ENCODE measurements around the gene UTP4.
A peak's percentile ranks its signal among the peaks of the same experiment; 100 is the strongest.

Gene UTP4

DNA sequence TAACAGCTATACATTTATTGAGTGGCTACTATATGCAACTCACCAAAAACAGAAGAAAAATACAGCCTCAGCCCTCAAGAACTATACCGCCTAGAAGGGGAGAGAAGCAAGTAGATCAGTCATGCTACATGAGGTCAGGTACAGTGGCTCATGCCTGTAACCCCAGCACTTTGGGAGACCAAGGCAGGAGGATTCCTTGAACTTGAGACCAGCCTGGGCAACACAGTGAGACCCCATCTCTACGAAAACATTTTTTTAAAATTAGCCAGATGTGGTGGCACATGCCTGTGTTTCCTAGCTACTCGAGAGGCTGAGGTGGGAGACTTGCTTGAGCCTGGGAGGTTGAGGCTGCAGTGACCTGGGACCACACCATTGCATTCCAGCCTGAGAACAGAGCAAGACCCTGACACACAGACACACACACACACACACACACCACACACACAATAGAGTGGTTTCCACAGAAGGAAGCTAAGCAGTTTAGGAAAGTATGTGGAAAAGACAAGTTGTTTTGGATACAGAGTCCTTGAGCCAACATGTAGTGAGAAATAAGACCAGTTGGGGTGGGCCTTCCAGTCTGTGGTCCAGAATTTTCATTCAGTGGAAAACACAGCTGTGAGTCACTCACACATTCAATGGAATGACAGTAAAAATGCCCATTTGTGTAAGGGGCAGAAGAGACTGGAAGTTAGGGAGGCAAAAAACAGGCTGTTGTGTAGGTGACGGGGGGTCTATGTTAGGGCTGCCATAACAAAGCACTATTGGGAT lies 43.8 kb downstream of the UTP4 start:
- DNase-seq (ENCODE audit: low read depth in 2 of 2): no peak

DNA sequence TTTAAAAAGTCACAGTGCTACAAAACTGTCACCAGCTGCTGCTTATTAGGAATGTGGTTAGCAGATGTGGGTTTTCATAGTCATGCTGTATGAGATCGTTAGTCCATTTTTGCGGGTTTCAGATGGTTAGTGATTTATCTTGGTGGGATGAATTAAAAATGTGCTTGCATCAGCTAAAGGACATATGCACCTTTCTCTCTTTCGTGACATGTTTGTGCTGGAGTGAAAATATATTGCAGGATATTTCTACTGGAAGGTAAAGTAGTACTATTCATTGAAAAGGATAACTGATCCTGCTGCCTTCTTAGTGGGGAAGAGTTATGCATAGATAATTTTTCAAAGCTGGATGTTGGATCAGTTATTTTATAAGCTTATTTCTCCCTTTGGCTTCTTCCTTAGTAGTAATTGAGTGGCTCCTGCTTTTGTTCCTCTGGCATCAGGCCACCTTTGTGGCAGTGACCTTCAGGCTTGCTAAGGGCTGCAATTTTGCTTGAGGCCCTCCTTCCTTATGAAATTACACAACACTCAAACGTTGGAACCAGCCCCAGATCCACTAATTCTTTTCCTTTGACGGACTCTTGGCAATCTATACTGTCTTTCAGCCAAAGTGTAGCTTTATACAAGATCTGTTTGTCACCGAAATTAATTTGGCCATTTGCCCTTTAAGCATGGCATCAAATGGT lies 47.0 kb downstream of the UTP4 start:
- DNase-seq (ENCODE audit: low read depth in 2 of 2): no peak

DNA sequence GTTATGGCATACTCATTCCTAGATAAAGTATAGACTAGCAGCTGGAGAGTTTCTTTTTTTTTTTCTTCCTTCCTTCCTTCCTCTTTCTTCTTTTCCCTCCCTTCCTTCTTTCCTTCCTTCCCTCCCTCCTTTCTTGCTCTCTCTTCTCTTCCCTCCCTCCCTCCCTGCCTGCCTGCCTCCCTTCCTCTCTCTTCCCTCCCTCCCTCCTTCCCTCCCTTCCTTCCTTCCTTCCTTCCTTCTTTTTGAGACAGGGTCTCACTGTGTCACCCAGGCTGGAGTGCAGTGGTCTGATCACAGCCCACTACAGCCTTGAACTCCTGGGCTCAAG lies 47.5 kb downstream of the UTP4 start:
- no peak for DNase-seq (ENCODE audit: low read depth in 2 of 2)

DNA sequence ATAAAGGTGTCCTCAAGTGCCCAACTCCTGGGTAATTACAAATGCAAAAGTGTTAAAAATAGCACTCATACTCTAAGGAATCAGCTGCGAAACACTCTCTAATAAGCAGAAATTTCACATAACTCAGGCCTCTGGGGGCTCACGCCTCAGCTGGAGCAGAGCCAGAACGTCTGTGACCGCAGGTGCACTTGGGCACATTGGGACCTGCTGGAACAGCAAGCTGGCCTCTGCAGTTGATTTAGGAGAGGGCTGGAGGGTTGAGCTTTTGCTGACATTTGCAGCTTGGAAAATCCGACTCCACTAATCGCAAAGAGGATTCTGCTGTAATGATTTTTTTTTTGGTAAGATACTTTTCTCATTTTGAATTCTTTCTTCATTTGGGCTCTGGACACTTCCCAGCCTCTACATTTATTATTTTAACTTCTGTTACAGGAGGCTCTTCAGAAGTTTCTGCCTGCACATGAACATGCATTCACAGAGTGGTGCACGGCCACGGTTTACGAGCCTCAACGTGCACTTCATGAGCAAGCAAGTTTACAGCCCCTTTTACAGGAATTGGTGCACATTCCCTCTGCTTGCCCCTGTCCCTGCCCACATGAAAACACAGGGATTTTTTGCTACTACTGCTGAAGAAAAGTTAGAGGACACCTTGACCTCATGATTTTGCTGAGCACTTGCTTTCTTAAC lies 50.4 kb downstream of the UTP4 start:
- no peak for DNase-seq (ENCODE audit: low read depth in 2 of 2)

DNA sequence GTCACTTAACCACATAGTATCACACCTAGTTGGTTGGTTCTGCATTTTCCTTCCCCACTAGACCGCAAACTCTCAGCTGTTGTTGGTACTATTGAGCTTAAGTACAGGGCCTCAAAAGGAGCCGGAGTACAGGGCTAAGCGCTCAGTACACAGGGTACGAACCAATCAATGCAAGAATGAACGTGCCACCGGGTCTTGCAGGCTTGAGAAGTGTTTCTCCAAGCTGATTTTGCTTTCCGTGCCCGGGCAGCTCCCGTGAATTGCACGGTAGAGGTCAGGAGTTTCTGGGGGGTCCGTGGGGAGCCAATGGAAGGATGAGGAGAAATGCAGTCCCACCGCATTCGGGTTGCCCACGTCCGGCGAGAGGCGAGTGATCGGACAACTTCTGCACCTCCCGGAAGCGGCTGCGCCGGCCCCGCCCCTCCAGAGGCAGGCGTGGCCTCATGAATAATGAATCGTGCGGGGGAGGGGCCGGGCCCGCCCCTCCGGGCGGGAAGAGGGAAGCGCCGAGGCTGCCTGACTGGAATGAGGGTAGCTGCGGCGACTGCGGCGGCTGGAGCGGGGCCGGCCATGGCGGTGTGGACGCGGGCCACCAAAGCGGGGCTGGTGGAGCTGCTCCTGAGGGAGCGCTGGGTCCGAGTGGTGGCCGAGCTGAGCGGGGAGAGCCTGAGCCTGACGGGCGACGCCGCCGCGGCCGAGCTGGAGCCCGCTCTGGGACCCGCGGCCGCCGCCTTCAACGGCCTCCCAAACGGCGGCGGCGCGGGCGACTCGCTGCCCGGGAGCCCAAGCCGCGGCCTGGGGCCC lies 54.4 kb downstream of the UTP4 start, which contains the start of gene SNTB2:
TSS of gene SNTB2 (plus strand) at position 523 of the 804 bp plus-strand sequence. CDS start at position 526, 3 bp downstream.
- DNase-seq (ENCODE audit: low read depth in 2 of 2): peak; percentile 56 to 75

DNA sequence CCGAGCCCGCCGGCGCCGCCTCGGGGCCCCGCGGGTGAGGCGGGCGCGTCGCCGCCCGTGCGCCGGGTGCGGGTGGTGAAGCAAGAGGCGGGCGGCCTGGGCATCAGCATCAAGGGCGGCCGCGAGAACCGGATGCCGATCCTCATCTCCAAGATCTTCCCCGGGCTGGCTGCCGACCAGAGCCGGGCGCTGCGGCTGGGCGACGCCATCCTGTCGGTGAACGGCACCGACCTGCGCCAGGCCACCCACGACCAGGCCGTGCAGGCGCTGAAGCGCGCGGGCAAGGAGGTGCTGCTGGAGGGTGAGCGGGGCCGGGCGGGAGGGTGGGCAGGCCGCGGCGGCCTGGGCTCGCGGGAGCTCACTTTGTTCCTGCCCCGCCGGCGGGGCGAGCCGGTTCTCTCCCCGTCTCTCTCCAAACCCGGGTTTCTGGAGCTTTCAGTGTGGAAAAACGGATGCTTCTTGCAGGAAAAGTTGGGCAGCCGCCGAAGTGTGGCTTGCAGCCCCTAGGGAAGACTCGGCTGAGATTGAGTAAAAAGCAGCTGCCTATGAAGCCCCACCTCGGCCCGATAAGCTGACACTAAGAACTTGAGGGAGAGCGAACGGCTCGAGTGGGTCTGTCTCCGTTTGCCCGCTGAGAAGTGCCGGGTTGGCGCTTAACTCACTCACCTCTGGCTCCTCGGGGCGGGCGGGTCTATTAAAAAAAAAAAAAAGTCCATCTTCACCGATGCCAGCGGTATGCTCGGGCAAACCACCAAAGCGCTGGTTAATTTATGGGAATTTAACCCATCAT lies 55.2 kb downstream of the UTP4 start:
- peak; percentile 6 to 24 for DNase-seq (ENCODE audit: low read depth in 2 of 2)

DNA sequence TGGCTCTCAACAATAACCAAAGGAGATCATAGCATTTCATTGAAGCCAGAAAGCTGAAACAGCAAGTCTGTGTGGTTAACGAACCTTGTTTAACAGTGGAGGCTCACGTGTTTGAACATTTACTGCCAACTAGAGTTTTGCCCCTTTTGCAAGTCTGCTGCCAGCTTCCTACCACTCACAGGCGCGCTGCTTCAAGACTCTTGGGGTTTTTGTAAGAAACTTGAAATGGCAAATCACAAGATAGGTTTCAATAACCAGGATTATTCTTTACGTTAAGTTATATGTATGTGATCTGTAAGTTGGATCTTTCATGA lies 55.7 kb downstream of the UTP4 start:
- no peak for DNase-seq (ENCODE audit: low read depth in 2 of 2)

DNA sequence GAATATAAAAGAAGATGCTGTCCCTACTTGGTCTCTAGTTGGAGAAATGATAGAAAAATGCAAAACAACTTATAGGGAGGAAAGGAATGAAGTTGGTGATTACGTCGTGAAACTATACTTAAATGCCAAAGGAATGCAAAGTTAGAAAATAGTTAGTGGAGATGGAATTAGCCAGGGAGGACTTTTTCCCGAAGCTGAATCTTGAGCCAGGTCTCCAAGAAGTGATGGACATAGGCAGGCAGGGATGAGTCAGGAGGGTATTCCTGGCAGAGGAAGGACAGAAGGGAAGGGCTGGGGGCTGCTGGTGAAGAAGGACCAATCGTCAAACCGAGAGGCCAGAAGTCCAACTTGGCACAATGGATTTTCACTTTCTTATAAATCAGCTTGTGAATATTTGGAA lies 56.3 kb downstream of the UTP4 start:
- DNase-seq (ENCODE audit: low read depth in 2 of 2): no peak

DNA sequence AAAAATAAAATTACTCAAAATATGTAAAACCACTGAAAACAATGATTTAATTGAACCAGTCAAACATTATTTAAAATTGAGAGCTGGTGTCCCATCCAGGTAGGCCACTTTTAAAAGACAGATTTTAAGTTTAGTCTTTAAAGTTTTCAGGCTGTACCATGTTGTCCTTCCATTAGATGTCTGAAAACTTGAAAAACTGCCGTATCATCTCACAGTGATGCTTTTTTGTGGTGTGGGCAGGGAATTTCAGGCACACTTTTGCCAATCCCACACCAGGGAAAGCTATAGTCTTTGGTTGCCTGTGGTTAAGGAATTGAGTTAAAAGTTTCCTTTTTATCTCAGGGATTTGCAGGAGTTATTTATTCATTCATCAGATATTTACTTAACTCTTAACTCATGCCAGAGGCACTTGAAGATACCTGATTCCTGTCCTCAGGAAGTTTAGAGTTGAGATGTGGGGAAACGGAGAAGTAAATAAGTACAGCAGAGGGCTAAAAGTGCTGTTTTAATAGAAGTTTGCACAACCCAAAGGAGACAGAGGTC lies 57.7 kb downstream of the UTP4 start:
- DNase-seq (ENCODE audit: low read depth in 2 of 2): no peak

DNA sequence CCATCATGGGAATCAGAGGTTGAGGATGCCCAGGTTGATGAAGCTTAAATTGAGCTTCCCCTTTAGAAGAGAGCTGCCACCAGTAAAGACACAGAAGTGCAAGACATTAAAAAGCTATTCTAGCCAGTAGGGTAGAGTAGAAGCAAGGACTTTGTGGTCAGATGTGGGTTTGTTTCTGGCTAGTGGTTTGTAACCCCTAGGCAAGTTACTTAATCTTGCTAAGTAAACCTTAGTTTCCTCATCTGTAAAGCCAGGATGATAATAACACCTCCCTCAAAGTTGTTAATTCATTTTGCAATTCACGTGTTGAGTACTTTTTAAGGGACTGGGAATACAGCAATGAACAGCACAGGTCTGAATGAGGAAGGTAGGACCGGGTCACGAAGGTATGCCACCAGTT lies 58.1 kb downstream of the UTP4 start:
- no peak for DNase-seq (ENCODE audit: low read depth in 2 of 2)

DNA sequence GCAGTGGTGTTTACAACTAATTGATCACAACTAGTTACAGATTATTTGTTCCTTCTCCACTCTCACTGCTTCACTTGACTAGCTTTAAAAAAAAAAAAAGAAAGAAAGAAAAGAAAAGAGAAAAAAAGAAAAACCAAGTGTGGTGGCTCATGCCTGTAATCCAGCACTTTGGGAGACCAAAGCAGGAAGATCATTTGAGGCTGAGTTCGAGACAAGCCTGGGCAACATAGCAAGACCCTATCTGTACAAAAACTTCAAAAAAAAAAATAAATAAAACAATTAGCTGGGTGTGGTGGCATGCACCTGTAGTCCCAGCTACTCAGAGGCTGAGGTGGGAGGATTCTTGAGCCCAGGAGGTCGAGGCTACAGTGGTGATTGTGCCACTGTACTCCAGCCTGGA lies 58.7 kb downstream of the UTP4 start:
- DNase-seq (ENCODE audit: low read depth in 2 of 2): no peak

DNA sequence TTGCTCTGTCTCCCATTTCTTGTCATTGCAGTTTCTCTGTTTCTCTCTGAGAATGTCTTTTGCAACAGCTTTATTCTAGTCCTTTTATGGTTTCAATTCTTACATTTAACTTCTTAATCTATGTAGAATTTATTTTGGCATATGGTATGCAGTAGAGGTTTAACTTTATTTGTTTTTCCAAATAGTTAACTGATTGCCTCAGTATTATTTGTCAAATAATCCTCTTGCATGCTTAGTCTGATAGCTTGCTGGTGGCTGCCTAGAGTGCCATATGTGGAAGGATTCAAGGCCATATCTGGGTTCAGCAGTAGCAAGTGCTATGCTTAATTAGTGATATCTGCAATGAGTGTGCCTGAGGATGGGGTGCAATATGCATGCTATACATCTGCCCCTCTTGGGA lies 61.4 kb downstream of the UTP4 start:
- DNase-seq (ENCODE audit: low read depth in 2 of 2): no peak

DNA sequence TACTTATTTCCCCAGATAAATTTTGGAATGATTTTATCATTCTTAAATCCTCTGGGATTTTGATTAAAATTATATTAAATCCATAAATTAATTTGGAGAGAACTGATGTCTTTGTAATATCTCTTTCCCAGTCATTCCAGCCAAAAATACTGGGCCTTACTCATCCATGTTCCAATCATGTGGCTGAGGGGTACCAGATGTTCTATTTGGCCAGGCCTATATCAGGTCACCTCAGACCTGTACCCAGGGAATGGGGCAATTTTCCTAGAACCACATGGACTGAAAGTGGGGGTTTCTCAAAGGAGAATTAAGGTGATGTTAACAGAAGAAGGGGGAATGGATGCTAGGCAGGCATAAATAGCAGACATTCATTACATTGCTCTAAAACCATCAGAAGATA lies 62.0 kb downstream of the UTP4 start:
- DNase-seq (ENCODE audit: low read depth in 2 of 2): no peak

DNA sequence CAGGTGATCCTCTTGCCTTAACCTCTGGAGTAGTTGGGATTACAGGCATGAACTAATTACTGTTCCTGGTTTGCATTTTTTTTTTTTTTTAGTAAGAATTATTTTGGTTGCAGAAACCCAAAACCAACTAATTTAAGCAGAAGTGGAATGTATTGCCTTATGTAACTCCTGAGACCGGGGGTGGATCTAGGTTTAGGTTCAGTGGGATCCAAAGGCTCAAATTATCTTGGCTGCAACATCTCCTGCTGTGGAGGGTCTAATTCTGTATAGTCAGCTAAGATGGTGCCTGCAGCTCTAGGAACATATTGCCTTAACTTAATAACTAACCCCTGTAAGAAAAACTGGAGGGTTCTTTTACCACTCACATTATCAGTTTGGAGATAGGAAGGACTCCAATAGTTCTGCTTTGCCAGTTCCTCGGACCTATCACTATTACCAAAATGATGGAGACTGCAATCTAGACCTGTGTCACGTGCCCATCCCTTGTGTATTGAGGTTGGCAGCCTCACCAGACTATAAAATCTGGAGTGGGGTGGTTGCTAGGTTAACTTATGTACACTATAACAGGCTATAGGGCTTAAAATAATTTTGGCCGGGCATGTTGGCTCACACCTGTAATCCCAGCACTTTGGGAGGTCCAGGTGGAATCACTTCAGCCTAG lies 63.0 kb downstream of the UTP4 start:
- DNase-seq (ENCODE audit: low read depth in 2 of 2): no peak

DNA sequence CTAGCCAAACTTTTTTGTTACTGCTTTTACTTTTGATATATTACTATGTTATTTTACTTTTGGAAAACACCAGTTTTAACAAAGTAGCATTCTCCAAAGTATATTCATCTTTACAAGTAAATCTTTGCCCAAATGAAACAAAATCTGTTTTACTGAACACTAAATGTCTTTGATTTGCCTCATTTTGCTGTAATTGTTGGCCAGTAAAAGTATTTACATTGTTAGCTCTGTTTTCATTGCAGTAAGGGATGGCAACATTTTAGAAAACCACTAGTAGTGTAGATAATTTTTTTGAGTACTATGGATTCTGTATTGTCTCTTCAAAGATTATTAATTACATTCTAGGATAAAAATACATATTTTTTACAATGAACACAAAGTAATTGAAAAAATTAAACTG lies 65.1 kb downstream of the UTP4 start:
- DNase-seq (ENCODE audit: low read depth in 2 of 2): no peak

DNA sequence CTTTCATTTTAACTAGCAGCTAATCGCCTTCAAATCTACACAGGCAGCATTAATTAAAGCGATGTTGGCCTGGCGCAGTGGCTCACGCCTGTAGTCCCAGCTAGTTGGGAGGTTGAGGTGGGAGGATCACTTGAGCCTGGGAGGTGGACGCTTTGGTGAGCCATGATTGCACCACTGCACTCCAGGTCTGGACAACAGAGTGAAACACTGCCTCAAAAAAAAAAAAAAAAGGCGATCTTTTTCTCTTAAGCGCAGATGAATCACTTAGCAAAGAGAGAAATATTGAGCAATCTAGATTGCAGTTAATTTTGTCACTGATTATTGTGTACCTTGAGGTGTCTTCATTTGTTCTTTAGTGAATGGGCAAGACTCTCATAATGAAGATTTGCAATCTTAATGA lies 66.9 kb downstream of the UTP4 start:
- no peak for DNase-seq (ENCODE audit: low read depth in 2 of 2)

DNA sequence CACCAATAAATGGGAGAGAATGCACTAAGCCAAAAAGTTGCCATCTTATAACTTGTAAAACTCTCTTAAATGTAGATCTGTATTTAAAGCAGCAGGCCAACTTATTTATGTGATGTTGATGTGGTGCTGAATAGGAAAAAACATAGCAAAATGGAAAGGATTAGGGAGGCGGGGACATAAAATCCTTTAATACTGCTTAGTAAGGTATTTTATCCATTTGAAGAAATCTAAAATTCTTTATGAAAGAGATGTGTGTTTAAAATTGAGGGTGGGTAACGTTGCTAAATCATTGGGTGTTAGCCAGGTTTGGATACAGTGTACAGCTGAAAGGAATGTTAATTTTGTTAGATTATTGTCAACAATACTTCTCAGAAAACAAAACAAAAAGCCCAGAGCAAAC lies 68.8 kb downstream of the UTP4 start:
- DNase-seq (ENCODE audit: low read depth in 2 of 2): no peak

DNA sequence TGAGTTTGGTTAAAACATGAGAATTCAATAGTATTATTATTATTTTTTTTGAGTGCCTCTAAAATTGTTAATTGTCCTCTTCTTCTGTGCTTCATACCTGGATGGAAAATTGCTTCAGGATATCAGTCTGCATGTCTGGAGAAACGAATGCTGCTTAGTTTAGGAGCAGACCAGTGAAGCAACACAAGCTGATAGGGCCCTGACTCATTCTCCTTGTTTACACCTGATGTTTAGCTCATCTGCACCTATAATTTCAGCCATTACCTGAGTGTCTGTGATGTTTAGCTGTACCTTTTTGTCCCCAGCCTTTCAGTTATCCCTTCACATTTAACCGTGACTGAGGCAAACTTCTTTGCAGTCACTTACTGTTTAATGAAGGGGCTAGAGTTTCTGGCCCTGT lies 69.3 kb downstream of the UTP4 start:
- DNase-seq (ENCODE audit: low read depth in 2 of 2): no peak

DNA sequence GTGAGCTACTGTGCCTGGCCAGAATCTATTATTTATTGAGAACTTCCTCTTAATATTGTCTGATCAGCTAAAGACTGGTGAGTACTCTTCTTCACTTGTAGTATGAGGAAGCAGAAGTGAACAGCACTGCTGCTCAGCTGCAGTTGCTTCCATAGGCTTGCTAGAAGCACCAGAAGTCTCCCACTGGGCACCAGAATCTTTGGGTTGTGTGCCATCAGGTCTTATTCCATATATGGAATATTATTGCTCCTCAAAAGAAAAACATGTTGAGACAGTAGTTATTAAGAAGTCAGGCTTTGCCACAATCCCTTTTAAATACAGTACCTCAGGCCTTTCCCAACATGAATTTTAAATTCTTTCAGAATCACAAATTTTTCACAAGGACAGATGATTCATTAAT lies 71.7 kb downstream of the UTP4 start:
- no peak for DNase-seq (ENCODE audit: low read depth in 2 of 2)

DNA sequence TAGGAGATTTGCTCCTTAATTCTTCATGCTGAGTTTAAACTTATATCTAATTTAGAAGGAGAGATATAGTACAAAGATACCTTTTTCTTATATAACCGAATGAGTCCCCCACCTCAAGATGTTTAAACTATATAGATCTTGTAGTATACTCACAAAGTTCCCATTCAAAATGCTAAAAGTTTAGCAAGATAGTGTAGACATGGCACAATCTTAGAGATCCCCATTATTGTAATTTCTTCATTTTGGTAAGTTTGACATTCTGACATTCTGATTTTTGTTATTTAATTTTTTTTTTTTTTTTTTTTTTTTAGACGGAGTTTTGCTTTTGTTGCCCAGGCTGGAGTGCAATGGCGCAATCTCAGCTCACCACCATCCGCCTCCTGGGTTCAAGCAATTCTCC lies 77.3 kb downstream of the UTP4 start:
- DNase-seq (ENCODE audit: low read depth in 2 of 2): no peak

DNA sequence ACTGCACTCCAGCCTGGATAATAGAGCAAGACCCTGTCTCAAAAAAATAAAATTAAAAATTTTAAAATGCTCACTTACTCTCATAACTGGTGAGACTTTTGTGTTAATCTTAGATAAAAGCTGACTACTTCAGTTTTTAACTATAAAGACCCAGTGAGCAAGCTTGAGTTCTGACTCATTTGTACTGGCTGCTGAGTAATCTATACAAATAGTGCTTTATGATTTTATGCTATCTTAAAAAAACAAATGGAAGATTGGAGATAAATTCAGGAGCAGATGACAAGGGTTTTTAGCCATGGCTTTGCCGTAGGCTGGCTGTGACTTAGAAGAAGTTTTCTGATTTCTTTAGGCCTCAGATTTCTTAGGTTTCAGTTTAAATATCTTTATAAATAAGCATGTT lies 85.0 kb downstream of the UTP4 start:
- DNase-seq (ENCODE audit: low read depth in 2 of 2): no peak
